GM12872 (cell line): Measurements from ENCODE around the gene PGBD2.

Experiments used
- CTCF ChIP-seq: IDR thresholded peaks from 3 replicates; pipeline ENCODE4 v1.5.1; 2011; ENCODE audit warnings: low read depth, mild to moderate bottlenecking, low read length, moderate library complexity; ENCODE audit not compliant: insufficient read depth

Gene PGBD2

DNA sequence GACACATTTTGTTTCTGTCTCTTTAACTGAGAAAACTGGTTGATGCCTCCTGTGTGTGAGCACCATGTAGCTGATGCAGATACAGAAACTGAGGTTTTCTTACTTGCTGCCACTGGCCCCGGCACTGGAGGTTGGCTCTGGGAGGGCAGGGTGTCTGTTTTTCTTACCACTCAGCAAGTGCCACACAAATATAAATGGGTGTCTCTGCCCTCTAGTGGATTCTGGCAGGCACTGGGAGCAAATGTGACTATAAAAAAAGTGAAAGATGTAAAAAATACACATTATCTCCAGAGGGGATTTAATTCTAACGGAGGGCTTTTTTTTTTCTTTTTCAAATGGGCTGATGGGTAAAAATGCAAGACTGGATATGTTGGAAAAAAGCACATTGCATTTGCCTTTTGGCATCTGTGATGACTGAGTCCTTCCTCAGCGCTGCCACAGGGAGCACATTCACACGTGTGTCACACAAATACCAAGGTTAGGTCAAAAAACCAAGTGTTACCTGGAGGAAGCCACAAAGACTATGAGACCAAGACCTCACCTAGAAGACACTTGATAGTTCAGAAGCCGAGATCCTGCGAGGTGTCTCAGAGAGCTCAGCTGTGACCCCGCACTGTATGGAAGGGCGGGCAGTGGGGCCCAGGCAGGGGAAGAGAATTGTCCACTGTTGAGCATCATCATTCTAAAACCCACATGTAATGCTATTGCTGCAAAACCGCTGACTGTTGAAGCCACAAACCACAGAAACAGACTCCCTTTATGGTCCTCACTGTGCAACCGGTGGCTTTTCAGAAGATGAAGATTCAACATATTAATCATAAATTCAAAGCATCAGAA is 18.9 kb downstream of the PGBD2 start:
- TF ChIP-seq CTCF: peak; percentile 65

GRCh38 chr1:248926401-248927182 is 20.6 kb downstream of the PGBD2 start:
- no peak for TF ChIP-seq CTCF
